Spleen (tissue), 7 donors: ENCODE data around the gene HMGXB3.

Experiments
- POLR2A ChIP-seq, 3 donors: fragments of 450-650 bp; IDR thresholded peaks; one replicate each; pipeline ENCODE4 v1.5.1; 2017; ENCODE audit warnings: antibody characterized with exemption in 3 of 3, mild to moderate bottlenecking in 1 of 3
- POLR2AphosphoS5 ChIP-seq, 3 donors: sonication (generic); formaldehyde crosslinking; IDR thresholded peaks; one replicate each; pipeline ENCODE4 v1.5.1; 2017; ENCODE audit warnings: antibody characterized with exemption in 3 of 3
- TF ChIP-seq, protein P1 (sequence below), 11 experiments: fragments of 200-600 bp in 7 of 11; fragments of 450-650 bp in 4 of 11; sonication (generic) in 4 of 11; IDR thresholded peaks in 8 of 11; conservative IDR thresholded peaks in 3 of 11; 1 replicate in 7 of 11; 2 replicates in 4 of 11; pipeline versions ENCODE4 v1.4.0 to v1.8.0; 2016 to 2021; ENCODE audit warnings: antibody characterized with exemption in 11 of 11, inconsistent platforms in 4 of 11, mild to moderate bottlenecking in 1 of 11
- donor health status: DM: no; HTN: no; CAD: no; lungs with moderate emphysema.
- donor health status: DM: no; HTN: no; CAD: no.
- donor health status: DM: no; HTN: no; CAD: no.

- TF ChIP-seq, protein P1, sequence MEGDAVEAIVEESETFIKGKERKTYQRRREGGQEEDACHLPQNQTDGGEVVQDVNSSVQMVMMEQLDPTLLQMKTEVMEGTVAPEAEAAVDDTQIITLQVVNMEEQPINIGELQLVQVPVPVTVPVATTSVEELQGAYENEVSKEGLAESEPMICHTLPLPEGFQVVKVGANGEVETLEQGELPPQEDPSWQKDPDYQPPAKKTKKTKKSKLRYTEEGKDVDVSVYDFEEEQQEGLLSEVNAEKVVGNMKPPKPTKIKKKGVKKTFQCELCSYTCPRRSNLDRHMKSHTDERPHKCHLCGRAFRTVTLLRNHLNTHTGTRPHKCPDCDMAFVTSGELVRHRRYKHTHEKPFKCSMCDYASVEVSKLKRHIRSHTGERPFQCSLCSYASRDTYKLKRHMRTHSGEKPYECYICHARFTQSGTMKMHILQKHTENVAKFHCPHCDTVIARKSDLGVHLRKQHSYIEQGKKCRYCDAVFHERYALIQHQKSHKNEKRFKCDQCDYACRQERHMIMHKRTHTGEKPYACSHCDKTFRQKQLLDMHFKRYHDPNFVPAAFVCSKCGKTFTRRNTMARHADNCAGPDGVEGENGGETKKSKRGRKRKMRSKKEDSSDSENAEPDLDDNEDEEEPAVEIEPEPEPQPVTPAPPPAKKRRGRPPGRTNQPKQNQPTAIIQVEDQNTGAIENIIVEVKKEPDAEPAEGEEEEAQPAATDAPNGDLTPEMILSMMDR (IDR thresholded peaks at IDR 0.05 in 8 of 11, conservative IDR thresholded peaks at IDR 0.05 in 3 of 11) = no peak
- TF ChIP-seq POLR2AphosphoS5 (IDR thresholded peaks at IDR 0.05) (no peak), POLR2A (IDR thresholded peaks at IDR 0.05) (no peak)
Measured at GRCh38 chr5:149969181-149969930, 31.2 kb upstream of the HMGXB3 start.
